Fibroblast of mammary gland (primary cell): Measurements from ENCODE around the gene PLXDC2.

Experiments used
- DNase-seq: peaks from one replicate; pipeline ENCODE4 v3.0.0-alpha.2; 2010; ENCODE audit warnings: low read depth
- H3K4me3 ChIP-seq: 2 replicates; pipeline ENCODE4 v1.5.1; 2011; ENCODE audit warnings: low read depth, mild to moderate bottlenecking, low read length, moderate library complexity; ENCODE audit not compliant: control insufficient read depth
- CTCF ChIP-seq: conservative IDR thresholded peaks from 2 replicates; pipeline ENCODE4 v1.5.1; 2011; ENCODE audit warnings: low read depth, low read length, inconsistent platforms; ENCODE audit not compliant: control insufficient read depth, insufficient read depth

PLXDC2 gene

GRCh38 chr10:19946245-19946644 lies 130.0 kb downstream of the PLXDC2 start:
- no peak for TF ChIP-seq CTCF
- DNase-seq = no peak
- no peak overlapping the region for H3K4me3 ChIP-seq

DNA sequence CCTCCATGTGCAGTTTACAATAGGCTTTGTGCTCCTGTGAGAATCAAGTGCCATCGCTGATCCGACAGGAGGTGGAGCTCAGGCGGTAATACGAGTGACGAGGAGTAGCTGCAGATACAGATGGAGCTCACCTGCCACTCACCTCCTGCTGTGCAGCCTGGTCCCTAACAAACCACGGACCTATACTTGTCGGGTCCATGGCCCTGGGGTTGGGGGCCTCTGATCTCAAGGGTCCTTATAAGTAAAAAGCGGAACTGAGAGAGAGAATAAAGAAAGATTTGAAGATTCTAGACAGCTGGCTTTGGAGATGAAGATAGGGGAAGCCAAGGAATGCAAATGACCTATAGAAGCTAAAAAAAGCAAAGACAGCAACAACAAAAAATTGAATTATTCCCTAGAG lies 130.6 kb downstream of the PLXDC2 start:
- no peak overlapping the region for H3K4me3 ChIP-seq
- TF ChIP-seq CTCF = no peak
- DNase-seq = no peak

DNA sequence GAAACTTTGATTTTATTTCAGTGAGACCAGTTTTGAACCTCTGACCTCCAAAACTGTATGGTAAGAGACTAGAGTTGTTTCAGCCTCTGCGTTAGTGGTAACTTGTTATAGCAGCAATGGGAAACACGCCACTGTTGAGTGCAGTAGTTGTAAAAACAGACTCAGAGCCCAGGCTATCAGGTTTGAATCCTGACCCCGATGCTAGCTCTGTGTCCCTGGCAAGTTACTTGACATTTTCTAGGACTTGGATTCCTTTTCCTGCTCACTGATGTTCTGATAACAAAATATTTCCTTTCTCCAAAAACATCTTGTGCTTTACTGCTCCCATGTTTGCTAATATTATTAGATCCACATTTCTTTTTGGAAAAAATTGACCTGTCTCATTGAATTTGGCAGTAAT lies 131.0 kb downstream of the PLXDC2 start:
- H3K4me3 ChIP-seq = no peak overlapping the region
- no peak for DNase-seq
- TF ChIP-seq CTCF = no peak

GRCh38 chr10:19947656-19948055 lies 131.4 kb downstream of the PLXDC2 start:
- no peak for TF ChIP-seq CTCF

GRCh38 chr10:19952224-19953010 lies 136.2 kb downstream of the PLXDC2 start:
- no peak overlapping the region for H3K4me3 ChIP-seq
- no peak for DNase-seq
- no peak for TF ChIP-seq CTCF

More at GRCh38 chr10:19947656-19948055, 131.4 kb downstream of the PLXDC2 start:
- no peak overlapping the region for H3K4me3 ChIP-seq
- DNase-seq = no peak

GRCh38 chr10:19954601-19955000 lies 138.4 kb downstream of the PLXDC2 start:
- H3K4me3 ChIP-seq = no peak overlapping the region
- no peak for TF ChIP-seq CTCF
- DNase-seq = no peak
